K562 (cell line): ENCODE results near the gene ZKSCAN3. TPM values are rescaled to one million over a fixed set of nuclear protein-coding genes. Genes with fewer than 3 reads are reported as not detected.

Experiments
- ARHGAP35 ChIP-seq: fragments of 450-650 bp; IDR thresholded peaks from 2 replicates; pipeline ENCODE4 v1.6.1; 2018; ENCODE audit not compliant: partially characterized antibody
- ATF1 ChIP-seq, 2 experiments: fragments of 450-650 bp in 1 of 2; IDR thresholded peaks; 2 replicates each; pipeline ENCODE4 v1.6.1; 2016; ENCODE audit warnings: missing compliant biosample characterization in 1 of 2, missing genetic modification characterization in 1 of 2
- ATF7 ChIP-seq: fragments of 450-650 bp; IDR thresholded peaks from 2 replicates; pipeline ENCODE4 v1.7.1; 2014; ENCODE audit warnings: mild to moderate bottlenecking, moderate library complexity
- CREM ChIP-seq: IDR thresholded peaks from 2 replicates; pipeline ENCODE4 v1.6.1; 2014; ENCODE audit warnings: antibody characterized with exemption, low read depth
- E2F5 ChIP-seq: sonication (generic); formaldehyde crosslinking; IDR thresholded peaks from 2 replicates; pipeline ENCODE4 v1.8.0; 2022; ENCODE audit warnings: mild to moderate bottlenecking, missing genetic modification reagents
- FOSL1 ChIP-seq: fragments of 200-800 bp; sonication (Bioruptor generic); conservative IDR thresholded peaks from 2 replicates; pipeline ENCODE4 v1.6.1; 2016; ENCODE audit warnings: missing genetic modification characterization, missing compliant biosample characterization
- FOXJ3 ChIP-seq: sonication (generic); formaldehyde crosslinking; IDR thresholded peaks from 2 replicates; pipeline ENCODE4 v1.4.0; 2020; ENCODE audit warnings: mild to moderate bottlenecking, missing genetic modification reagents
- FOXM1 ChIP-seq, 2 experiments: fragments of 450-650 bp in 1 of 2; sonication (generic) in 1 of 2; formaldehyde crosslinking in 1 of 2; IDR thresholded peaks; 2 replicates each; pipeline versions ENCODE4 v1.6.1 to v1.9.0; 2017 to 2022; ENCODE audit warnings: low read depth in 2 of 2, mild to moderate bottlenecking in 2 of 2, missing genetic modification reagents in 1 of 2, moderate library complexity in 1 of 2
- KDM1A ChIP-seq, 2 experiments: fragments of 450-650 bp; IDR thresholded peaks; 2 replicates each; pipeline ENCODE4 v1.6.1; 2016; ENCODE audit warnings: mild to moderate bottlenecking in 2 of 2
- KLF1 ChIP-seq: fragments of 450-650 bp; IDR thresholded peaks from 2 replicates; pipeline ENCODE4 v1.6.1; 2016; ENCODE audit warnings: missing genetic modification characterization, missing compliant biosample characterization
- MYBL2 ChIP-seq, 2 experiments: fragments of 450-650 bp in 1 of 2; sonication (generic) in 1 of 2; formaldehyde crosslinking in 1 of 2; IDR thresholded peaks; 2 replicates each; pipeline versions ENCODE4 v1.6.1 to v1.8.1; 2017 to 2022; ENCODE audit warnings: borderline replicate concordance in 1 of 2, inconsistent platforms in 1 of 2, low read depth in 1 of 2, mild to moderate bottlenecking in 1 of 2, missing genetic modification reagents in 1 of 2, moderate library complexity in 1 of 2
- PHF21A ChIP-seq: fragments of 450-650 bp; IDR thresholded peaks from 2 replicates; pipeline ENCODE4 v1.6.1; 2017; ENCODE audit warnings: low read depth, borderline replicate concordance
- POLR2AphosphoS2 ChIP-seq: IDR thresholded peaks from 2 replicates; pipeline ENCODE4 v1.6.1; 2012; ENCODE audit warnings: low read length, improper control_type of control experiment
- PRPF4 ChIP-seq: fragments of 200-400 bp; formaldehyde crosslinking; IDR thresholded peaks from one replicate; pipeline ENCODE4 v1.6.1; 2017; ENCODE audit warnings: low read length, low read depth, mild to moderate bottlenecking; ENCODE audit not compliant: insufficient read depth, poor library complexity, severe bottlenecking
- PTTG1 ChIP-seq: fragments of 450-650 bp; IDR thresholded peaks from 2 replicates; pipeline ENCODE4 v1.6.1; 2016; ENCODE audit warnings: low read depth, mild to moderate bottlenecking, missing genetic modification characterization, missing compliant biosample characterization
- SMARCA4 ChIP-seq: fragments of 450-650 bp; IDR thresholded peaks from 2 replicates; pipeline ENCODE4 v1.6.1; 2016
- SRSF1 ChIP-seq: fragments of 200-400 bp; formaldehyde crosslinking; IDR thresholded peaks from 2 replicates; pipeline ENCODE4 v1.6.1; 2017; ENCODE audit warnings: mild to moderate bottlenecking, low read depth, low read length, moderate library complexity
- TAF9B ChIP-seq: fragments of 450-650 bp; IDR thresholded peaks from 2 replicates; pipeline ENCODE4 v1.6.1; 2018; ENCODE audit warnings: mild to moderate bottlenecking; ENCODE audit not compliant: partially characterized antibody
- TCF15 ChIP-seq: fragments of 250-450 bp; sonication (Bioruptor Pico); IDR thresholded peaks from 2 replicates; pipeline ENCODE4 v1.8.0; 2022; ENCODE audit warnings: moderate library complexity, mild to moderate bottlenecking, inconsistent platforms
- TEAD4 ChIP-seq, 2 experiments: sonication (generic) in 1 of 2; formaldehyde crosslinking in 1 of 2; IDR thresholded peaks; 2 replicates each; pipeline versions ENCODE4 v1.6.1 to v1.8.0; 2012 to 2022; ENCODE audit warnings: borderline replicate concordance in 1 of 2, inconsistent platforms in 1 of 2, low read length in 1 of 2, mild to moderate bottlenecking in 1 of 2, missing genetic modification reagents in 1 of 2
- ZBTB34 ChIP-seq: fragments of 250-450 bp; sonication (Bioruptor Pico); IDR thresholded peaks from 2 replicates; pipeline ENCODE4 v1.8.0; 2021; ENCODE audit warnings: mild to moderate bottlenecking, moderate library complexity
- ZEB2 ChIP-seq: fragments of 450-650 bp; IDR thresholded peaks from 2 replicates; pipeline ENCODE4 v1.6.1; 2016
- ZFX ChIP-seq: sonication (generic); formaldehyde crosslinking; IDR thresholded peaks from 2 replicates; pipeline ENCODE4 v1.8.0; 2022; ENCODE audit warnings: mild to moderate bottlenecking, missing genetic modification reagents, moderate library complexity
- ZNF217 ChIP-seq: sonication (generic); formaldehyde crosslinking; IDR thresholded peaks from 2 replicates; pipeline ENCODE4 v1.8.0; 2022; ENCODE audit warnings: mild to moderate bottlenecking, missing genetic modification reagents
- ZNF668 ChIP-seq: fragments of 250-450 bp; sonication (Bioruptor Pico); IDR thresholded peaks from 2 replicates; pipeline ENCODE4 v1.8.0; 2022; ENCODE audit warnings: mild to moderate bottlenecking, inconsistent platforms
- ZNF696 ChIP-seq: fragments of 250-450 bp; sonication (Bioruptor Pico); conservative IDR thresholded peaks from 2 replicates; pipeline ENCODE4 v1.4.0; 2020; ENCODE audit warnings: mild to moderate bottlenecking, moderate library complexity
- ZNF785 ChIP-seq: fragments of 250-450 bp; sonication (Bioruptor Pico); IDR thresholded peaks from 2 replicates; pipeline ENCODE4 v1.4.0; 2020; ENCODE audit warnings: mild to moderate bottlenecking
- polyA plus RNA-seq, 8 experiments: library from polyadenylated mRNA; depleted of rRNA in 4 of 8; stranded (reverse) in 5 of 8; unstranded in 3 of 8; fragments of >200 nt; fragmentation: Nextera tagmentation in 2 of 8; fragmentation: Illumina TruSeq in 1 of 8; extraction: Ambion mirVana in 2 of 8; extraction: Trizol in 1 of 8; gene quantifications; 2 replicates each; pipeline versions ENCODE4 v1.2.1 to v1.2.3, GENCODE V29; 2011 to 2014; ENCODE audit warnings: inconsistent platforms in 1 of 8, missing spikeins in 1 of 8
- total RNA-seq, 7 experiments: library from RNA; depleted of rRNA in 6 of 7; stranded (reverse); fragments of >200 nt in 6 of 7; fragmentation: Illumina TruSeq in 2 of 7; extraction: Trizol in 2 of 7; gene quantifications; 2 replicates each; pipeline versions ENCODE4 v1.2.1 to v1.2.3, GENCODE V29; 2011 to 2021; ENCODE audit warnings: low replicate concordance in 1 of 7

The ZKSCAN3 gene
- total and polyA plus RNA-seq, 9 of the 15 experiments (the other 6 are each of a cell fraction or from before 2014, with no cell fraction given): 3.0 to 12.4 (median 10.2) TPM

GRCh38 chr6:28399350-28400121 is 49.8 kb downstream of the ZKSCAN3 start, which contains the start of gene ZSCAN12 (continued):
- peak; percentile 47 to 48; a peak in 2 of 4 replicates for TF ChIP-seq KDM1A (IDR thresholded peaks at IDR 0.05)
- TF ChIP-seq ARHGAP35: no peak
- TF ChIP-seq PTTG1 (tag): no peak
- peak; percentile 86 for TF ChIP-seq ATF7
- TF ChIP-seq ZNF217 (CRISPR knock-in tag): no peak
- TF ChIP-seq FOXM1 (IDR thresholded peaks at IDR 0.05; ENCODE audit: low read depth): peak; percentile 87
- no peak for TF ChIP-seq FOXM1 (CRISPR knock-in tag; IDR thresholded peaks at IDR 0.05; ENCODE audit: low read depth)
- TF ChIP-seq ZNF785 (CRISPR knock-in tag): no peak
- peak; percentile 52 for TF ChIP-seq TEAD4 (IDR thresholded peaks at IDR 0.05; ENCODE audit: low read length)
- TF ChIP-seq TEAD4 (CRISPR knock-in tag; IDR thresholded peaks at IDR 0.05; ENCODE audit: borderline replicate concordance): no peak
- TF ChIP-seq ZNF696 (CRISPR knock-in tag): no peak
- TF ChIP-seq SMARCA4: no peak
- no peak for TF ChIP-seq ATF1 (CRISPR knock-in tag; IDR thresholded peaks at IDR 0.05)
- TF ChIP-seq ATF1 (tag; IDR thresholded peaks at IDR 0.05): peak; percentile 94
- TF ChIP-seq PHF21A: peak; percentile 78; the same call in 1 of the 2 replicates
- peak; percentile 97 for TF ChIP-seq TAF9B
- 0 out of 2 replicates have a peak, but pooled peaks have one; percentile 32 for TF ChIP-seq TCF15 (CRISPR knock-in tag)
- TF ChIP-seq ZEB2: peak; percentile 87
- TF ChIP-seq PRPF4: no peak
- no peak for TF ChIP-seq SRSF1
- TF ChIP-seq KLF1 (tag): 0 out of 2 replicates have a peak, but pooled peaks have one; percentile 34
- TF ChIP-seq FOSL1 (tag): peak; percentile 61
- peak; percentile 64 for TF ChIP-seq MYBL2 (IDR thresholded peaks at IDR 0.05; ENCODE audit: low read depth)
- TF ChIP-seq MYBL2 (CRISPR knock-in tag; IDR thresholded peaks at IDR 0.05; ENCODE audit: borderline replicate concordance): no peak
- peak; percentile 74; the same call in 1 of the 2 replicates for TF ChIP-seq E2F5 (CRISPR knock-in tag)
- TF ChIP-seq FOXJ3 (CRISPR knock-in tag): no peak
- TF ChIP-seq ZNF668: no peak; the same call in none of the 2 replicates
- no peak for TF ChIP-seq ZBTB34
- TF ChIP-seq ZFX (CRISPR knock-in tag): peak; percentile 97
- TF ChIP-seq CREM: peak; percentile 88
- peak; percentile 89; the same call in 1 of the 2 replicates for TF ChIP-seq POLR2AphosphoS2
